Progenitor cell of endocrine pancreas (in vitro differentiated cells): Measurements from ENCODE around the gene DIS3. TPM values are rescaled to one million over a fixed set of nuclear protein-coding genes. Genes with fewer than 3 reads are reported as not detected.
"Not testable (repeated sequence)": the region's sequence is repeated elsewhere in the genome, so short reads cannot be mapped to it uniquely, and the experiment has no call there.

Source experiments
- DNase-seq: peaks from one replicate; pipeline ENCODE4 v3.0.0; 2021; ENCODE audit warnings: low spot score; ENCODE audit not compliant: unreplicated experiment
- H3K27ac Mint-ChIP-seq: 2 replicates; pipeline ENCODE4 v1.8.0; 2021; ENCODE audit warnings: mild to moderate bottlenecking, moderate library complexity, mixed read lengths
- H3K27me3 Mint-ChIP-seq: 2 replicates; pipeline ENCODE4 v1.8.0; 2021; ENCODE audit warnings: mixed read lengths
- H3K36me3 Mint-ChIP-seq: 2 replicates; pipeline ENCODE4 v1.8.0; 2022; ENCODE audit warnings: mixed read lengths; ENCODE audit not compliant: insufficient read depth
- H3K4me1 Mint-ChIP-seq: 2 replicates; pipeline ENCODE4 v1.8.0; 2021; ENCODE audit warnings: low read depth, mixed read lengths
- H3K4me3 Mint-ChIP-seq: 2 replicates; pipeline ENCODE4 v1.8.0; 2021; ENCODE audit warnings: low read depth, mild to moderate bottlenecking, moderate library complexity, mixed read lengths
- H3K9me3 Mint-ChIP-seq: 2 replicates; pipeline ENCODE4 v1.8.0; 2021; ENCODE audit warnings: low read depth, mixed read lengths
- CTCF ChIP-seq: fragments of 200-600 bp; sonication (generic); IDR thresholded peaks from one replicate; pipeline ENCODE4 v1.5.0; 2021; ENCODE audit warnings: antibody characterized with exemption, mild to moderate bottlenecking; ENCODE audit not compliant: unreplicated experiment
- total RNA-seq: library from RNA; stranded (reverse); gene quantifications from 2 replicates; pipeline ENCODE4 v1.2.1, GENCODE V29; 2021

Gene DIS3
- total RNA-seq, 1 donor from 2014 or later, result 29.0 TPM

- no peak for DNase-seq
- no peak overlapping the region for H3K4me3 Mint-ChIP-seq
- no peak overlapping the region for H3K27ac Mint-ChIP-seq
- no peak for TF ChIP-seq CTCF
- peaks cover 8% of the 10 kb centered on the region for H3K4me1 Mint-ChIP-seq
- H3K36me3 Mint-ChIP-seq, result peaks cover 40% of the 10 kb centered on the region
- H3K9me3 Mint-ChIP-seq, result peaks cover 4% of the 10 kb centered on the region
- H3K27me3 Mint-ChIP-seq, result no peaks in the 10 kb centered on the region
Observed at GRCh38 chr13:72798817-72799216, 17.1 kb upstream of the DIS3 start.

GRCh38 chr13:72792640-72793039 is 10.9 kb upstream of the DIS3 start:
- TF ChIP-seq CTCF, result no peak
- H3K27me3 Mint-ChIP-seq, result no peaks in the 10 kb centered on the region
- H3K36me3 Mint-ChIP-seq, result peaks cover 39% of the 10 kb centered on the region
- H3K4me1 Mint-ChIP-seq, result peaks cover 3% of the 10 kb centered on the region
- DNase-seq, result no peak
- H3K9me3 Mint-ChIP-seq, result peaks cover 5% of the 10 kb centered on the region
- no peak overlapping the region for H3K4me3 Mint-ChIP-seq
- no peak overlapping the region for H3K27ac Mint-ChIP-seq

GRCh38 chr13:72788831-72789230 is 7.1 kb upstream of the DIS3 start:
- Mint-ChIP-seq H3K4me3 (no peak overlapping the region), H3K36me3 (peaks cover 24% of the 10 kb centered on the region), H3K4me1 (peaks cover 2% of the 10 kb centered on the region), H3K27ac (no peak overlapping the region), H3K9me3 (peaks cover under 1% of the 10 kb centered on the region), H3K27me3 (no peaks in the 10 kb centered on the region)
- DNase-seq, result no peak
- no peak for TF ChIP-seq CTCF

- H3K9me3 Mint-ChIP-seq, H3K4me3 Mint-ChIP-seq, H3K27ac Mint-ChIP-seq, H3K36me3 Mint-ChIP-seq, H3K27me3 Mint-ChIP-seq, DNase-seq: not testable (repeated sequence)
- H3K4me1 Mint-ChIP-seq, result peaks cover 24% of the 10 kb centered on the region
Observed at GRCh38 chr13:72784679-72785078, 3.0 kb upstream of the DIS3 start.

GRCh38 chr13:72782717-72783116 is 1.0 kb upstream of the DIS3 start:
- peaks cover 13% of the 10 kb centered on the region for H3K36me3 Mint-ChIP-seq
- DNase-seq, result no peak
- peak overlapping the region; percentile 95 for H3K4me3 Mint-ChIP-seq
- TF ChIP-seq CTCF, result no peak
- H3K9me3 Mint-ChIP-seq, result no peaks in the 10 kb centered on the region
- peak overlapping the region; percentile 99 for H3K27ac Mint-ChIP-seq
- no peaks in the 10 kb centered on the region for H3K27me3 Mint-ChIP-seq
- peaks cover 24% of the 10 kb centered on the region for H3K4me1 Mint-ChIP-seq

GRCh38 chr13:72774019-72774418 is 7.7 kb downstream of the DIS3 start:
- H3K4me1 Mint-ChIP-seq, result no peaks in the 10 kb centered on the region
- no peak for TF ChIP-seq CTCF
- no peak overlapping the region for H3K4me3 Mint-ChIP-seq
- H3K27ac Mint-ChIP-seq, result no peak overlapping the region
- no peaks in the 10 kb centered on the region for H3K9me3 Mint-ChIP-seq
- no peaks in the 10 kb centered on the region for H3K27me3 Mint-ChIP-seq
- H3K36me3 Mint-ChIP-seq, result peaks cover 26% of the 10 kb centered on the region
- DNase-seq, result no peak
